Activated CD8-positive, alpha-beta memory T cell treated with anti-CD3 and anti-CD28 coated beads, Interleukin-2, amount 50 U/mL, for 24 hours (primary cell): ENCODE data around the gene ACAA2.
"Not testable (repeated sequence)": the region's sequence is repeated elsewhere in the genome, so short reads cannot be mapped to it uniquely, and the experiment has no call there.

Experiments used
- DNase-seq: peaks from one replicate; pipeline ENCODE4 v3.0.0-alpha.2; 2020; ENCODE audit errors: extremely low read depth

The ACAA2 gene

GRCh38 chr18:49812286-49813068, 856 bp downstream of the ACAA2 start:
- DNase-seq, result no peak

GRCh38 chr18:49811151-49811938, 2.0 kb downstream of the ACAA2 start:
- no peak for DNase-seq

- DNase-seq, result not testable (repeated sequence)
Measured at GRCh38 chr18:49808553-49809191, 4.7 kb downstream of the ACAA2 start.

DNA sequence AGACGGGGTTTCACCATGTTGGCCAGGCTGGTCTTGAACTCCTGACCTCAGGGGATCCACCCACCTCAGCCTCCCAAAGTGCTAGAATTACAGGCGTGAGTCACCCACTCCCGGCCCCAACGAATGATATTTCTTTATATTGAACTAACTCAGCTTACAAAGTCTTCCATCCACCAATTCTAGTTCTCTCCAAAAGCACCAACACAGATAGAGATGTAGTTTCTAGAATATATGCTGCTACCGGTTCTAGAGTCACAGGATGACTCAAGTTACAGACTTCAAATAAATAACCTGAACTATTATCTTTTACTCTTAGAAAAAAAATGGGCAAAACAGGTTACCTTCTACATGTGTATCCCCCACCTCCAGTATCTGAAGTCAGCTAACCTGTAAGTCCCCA, 9.2 kb downstream of the ACAA2 start:
- DNase-seq, result no peak

DNA sequence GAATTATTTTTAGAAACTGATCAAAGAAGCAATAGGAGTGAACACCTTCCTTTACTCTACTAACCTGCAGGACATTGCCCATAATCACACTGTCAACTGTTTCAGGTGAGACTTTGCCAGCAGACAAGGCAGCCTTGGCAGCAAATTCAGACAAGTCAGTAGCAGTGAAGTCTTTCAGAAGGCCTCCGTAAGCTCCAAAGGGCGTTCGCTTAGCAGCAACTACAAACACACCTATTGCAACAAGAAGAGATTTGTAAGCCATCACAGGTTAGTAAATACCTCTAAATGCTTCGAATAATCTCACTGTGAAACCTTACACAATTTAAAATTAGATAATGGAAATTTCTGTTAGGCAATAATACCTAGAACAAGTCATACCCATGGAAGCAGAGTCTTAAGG, 10.7 kb downstream of the ACAA2 start:
- no peak for DNase-seq

GRCh38 chr18:49800491-49800890, 12.8 kb downstream of the ACAA2 start:
- DNase-seq, result not testable (repeated sequence)

- DNase-seq, result not testable (repeated sequence)
Measured at GRCh38 chr18:49799806-49800205, 13.5 kb downstream of the ACAA2 start.

DNA sequence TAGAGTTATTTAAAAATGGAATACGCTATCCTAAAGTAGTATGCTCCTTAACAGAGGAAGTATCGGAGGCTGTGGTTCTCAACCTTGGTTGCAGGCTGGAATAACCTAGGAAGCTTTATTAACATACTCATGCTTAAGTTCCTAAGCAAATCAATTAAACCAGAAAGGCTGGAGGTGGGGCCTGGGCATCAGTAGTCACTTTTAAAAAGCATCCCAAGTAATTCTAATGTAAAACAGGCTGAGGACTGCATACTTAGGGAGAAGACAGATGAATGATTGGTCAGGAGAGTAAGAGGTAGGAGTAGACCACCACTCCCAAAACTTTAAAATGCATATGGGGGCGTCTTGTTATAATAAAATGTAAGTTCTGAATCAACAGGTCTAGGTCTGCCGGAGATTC, 15.3 kb downstream of the ACAA2 start:
- no peak for DNase-seq

DNA sequence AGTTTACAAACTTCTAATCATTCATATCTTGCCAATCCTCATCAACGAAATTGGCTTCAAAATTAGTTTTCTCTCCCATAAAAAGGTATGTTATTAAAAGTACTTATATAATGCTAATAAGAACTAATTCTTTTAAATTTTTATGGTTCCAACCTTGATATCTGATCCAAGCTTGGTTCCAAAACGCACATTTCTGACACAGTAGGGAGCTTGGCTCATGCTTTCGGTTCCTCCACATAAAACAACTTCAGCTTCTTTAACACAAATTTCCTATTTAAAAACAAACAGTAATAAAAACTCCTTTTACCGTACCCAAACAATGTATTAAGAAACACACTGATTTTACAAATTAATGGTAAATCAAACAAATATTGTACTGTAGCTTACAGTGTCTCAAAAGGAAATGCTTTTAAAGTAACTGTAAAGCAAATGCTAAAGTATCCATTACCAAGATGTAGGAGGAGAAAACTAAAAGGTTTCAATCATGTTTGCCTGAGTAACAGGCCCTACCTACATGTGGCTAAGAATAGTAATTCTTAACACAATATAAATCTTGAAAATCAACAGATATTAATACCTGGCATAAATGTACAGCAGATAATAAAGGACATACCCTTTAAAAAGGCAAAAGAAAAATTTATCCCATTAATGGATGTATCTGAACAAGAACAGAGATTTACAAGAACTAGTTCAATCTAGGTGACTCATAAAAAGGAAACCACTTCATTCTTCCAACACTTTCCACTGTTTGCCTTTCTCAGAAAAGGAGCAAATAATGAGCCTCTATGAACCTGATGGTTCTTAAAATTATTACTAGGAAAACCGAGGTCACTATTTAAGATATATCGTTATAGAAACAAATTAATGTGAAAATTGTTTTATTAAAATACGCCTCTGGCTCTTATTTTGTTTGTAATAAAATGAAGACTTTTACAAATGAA, 17.5 kb downstream of the ACAA2 start:
- DNase-seq, result no peak

- DNase-seq, result no peak
Measured at GRCh38 chr18:49794743-49795142, 18.6 kb downstream of the ACAA2 start.

DNA sequence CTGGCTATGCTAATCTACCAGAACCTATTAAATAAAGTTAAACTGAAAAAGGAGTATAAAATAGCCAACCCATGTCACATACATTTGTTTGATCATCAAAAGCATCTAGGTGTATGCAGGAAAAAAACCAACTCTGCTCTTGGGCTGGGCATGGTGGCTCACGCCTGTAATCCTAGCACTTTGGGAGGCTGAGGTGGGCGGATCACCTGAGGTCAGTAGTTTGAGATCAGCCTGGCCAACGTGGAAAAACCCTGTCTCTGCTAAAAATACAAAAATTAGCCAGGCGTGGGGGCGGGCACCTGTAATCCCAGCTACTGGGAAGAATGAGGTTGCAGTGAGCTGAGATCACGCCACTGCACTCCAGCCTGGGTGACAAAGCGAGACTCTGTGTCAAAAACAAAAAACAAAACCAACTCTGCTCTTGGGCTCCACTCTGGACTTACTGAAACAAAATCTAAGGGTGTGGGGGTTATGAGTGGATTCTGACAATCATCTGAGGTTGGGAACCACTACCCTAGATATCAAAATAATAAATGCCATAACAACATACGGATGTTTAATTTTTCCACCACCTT, 23.7 kb downstream of the ACAA2 start:
- not testable (repeated sequence) for DNase-seq

- DNase-seq, result no peak
Measured at GRCh38 chr18:49788327-49788898, 24.9 kb downstream of the ACAA2 start.

DNA sequence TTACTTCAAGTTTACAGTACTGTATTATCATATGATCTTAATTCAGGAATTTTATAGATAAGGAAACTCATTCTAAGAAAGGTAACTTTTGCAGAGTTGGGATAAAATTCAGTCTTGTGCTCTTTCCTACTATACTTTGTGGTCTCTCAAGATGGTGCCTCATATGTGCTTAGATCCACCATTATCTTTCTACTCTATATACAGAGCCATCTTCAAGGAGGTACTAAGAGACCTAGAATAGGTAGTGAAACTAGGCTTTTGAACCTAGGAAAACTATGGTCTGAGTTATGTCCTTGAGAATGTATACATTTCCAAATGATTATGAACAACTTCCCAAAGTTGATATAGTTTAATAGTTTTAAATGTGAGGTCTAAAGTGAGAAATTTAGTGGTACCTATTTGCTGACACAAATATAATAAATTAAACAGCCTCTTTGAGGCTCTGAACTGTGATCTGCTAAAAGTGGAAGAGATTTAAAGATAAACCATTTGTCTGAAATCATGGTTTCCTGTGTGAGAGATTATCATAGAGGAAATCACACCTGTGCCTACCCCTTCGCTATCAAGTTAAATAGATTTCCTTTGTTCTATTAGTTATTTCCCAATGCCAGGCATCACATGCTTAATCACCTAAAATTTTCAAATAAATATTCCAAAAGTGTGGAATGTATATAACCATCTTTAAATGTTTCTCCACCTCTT, 27.2 kb downstream of the ACAA2 start:
- DNase-seq, result no peak

GRCh38 chr18:49784427-49785185, 28.7 kb downstream of the ACAA2 start:
- DNase-seq, result no peak

DNA sequence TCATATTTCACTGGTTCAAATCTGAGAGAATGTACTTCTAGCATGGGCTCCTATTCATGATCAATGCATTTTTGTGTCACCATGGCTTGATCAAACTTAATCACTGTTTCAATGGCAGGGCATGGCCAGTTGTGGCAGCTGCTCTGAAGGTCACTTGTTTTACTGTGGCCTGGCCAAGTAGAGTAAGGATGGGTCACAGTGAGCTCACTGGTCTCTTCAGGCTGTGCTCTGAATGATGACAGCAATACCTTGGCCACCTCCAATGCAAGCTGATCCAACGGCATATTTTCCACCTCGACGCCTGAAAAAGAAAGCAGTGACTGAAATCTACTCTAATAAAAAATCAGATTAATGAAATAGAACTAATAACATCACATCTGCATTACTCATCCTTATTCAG, 29.7 kb downstream of the ACAA2 start:
- DNase-seq, result not testable (repeated sequence)

- no peak for DNase-seq
Measured at GRCh38 chr18:49778826-49779465, 34.4 kb downstream of the ACAA2 start.

DNA sequence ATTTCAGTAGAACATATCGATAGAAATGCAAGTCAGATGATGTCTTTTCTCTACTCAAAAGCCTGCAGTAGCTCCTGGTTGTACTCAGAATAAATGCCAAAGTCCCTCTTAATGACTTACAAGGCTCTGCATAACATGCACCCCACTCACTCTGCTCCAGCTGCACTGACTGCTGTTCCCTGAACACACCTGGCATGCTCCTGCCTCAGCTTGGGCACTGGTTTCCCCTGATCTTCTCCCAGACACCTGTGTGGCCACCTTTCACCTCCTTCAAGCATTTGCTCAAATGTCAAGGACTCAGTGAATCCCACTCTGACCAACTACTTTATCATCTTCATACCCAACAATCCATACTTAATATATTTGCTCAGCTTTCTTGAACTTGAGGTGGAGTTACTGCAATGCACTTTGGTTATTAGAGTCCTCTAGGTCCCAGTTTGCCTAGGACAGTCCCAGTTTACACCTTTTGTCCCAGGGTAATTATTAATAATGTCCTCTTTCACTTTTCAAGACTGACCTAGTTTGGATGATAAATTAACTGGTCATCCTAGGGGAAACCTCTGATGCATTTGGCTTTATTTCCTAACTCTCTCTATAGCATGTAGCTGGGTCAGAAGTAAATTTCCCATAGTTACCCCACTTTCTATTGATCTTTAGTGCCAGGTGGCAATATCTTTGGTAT, 44.1 kb downstream of the ACAA2 start:
- no peak for DNase-seq

DNA sequence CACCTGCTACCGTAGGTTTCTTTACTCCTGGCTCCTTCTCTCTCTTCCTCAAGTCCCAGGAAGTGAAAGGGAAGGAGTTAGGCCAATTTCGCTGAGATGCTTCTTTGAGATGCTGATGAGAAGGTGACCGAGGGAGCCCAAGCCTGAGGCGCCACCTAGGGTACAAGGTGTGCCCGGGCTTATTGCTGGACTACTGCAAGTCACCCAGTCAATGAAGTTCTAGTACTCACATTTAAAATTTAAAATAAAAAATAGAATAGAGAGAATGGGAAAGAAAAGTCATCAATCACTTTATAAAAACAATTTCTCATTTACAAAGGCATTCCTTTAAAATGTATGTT, 45.3 kb downstream of the ACAA2 start:
- DNase-seq, result no peak
